A673 (cell line): ENCODE results near the gene SLC7A8.

Experiments
- EZH2 ChIP-seq: fragments of 200-600 bp; sonication (generic); IDR thresholded peaks from 2 replicates; pipeline ENCODE4 v1.6.1; 2017; ENCODE audit warnings: borderline replicate concordance, low read depth, mild to moderate bottlenecking, mixed read lengths, antibody characterized with exemption, low read length; ENCODE audit not compliant: poor library complexity, severe bottlenecking
- TF ChIP-seq, protein P1 (sequence below): fragments of 300-800, 200-600 bp; sonication (generic); conservative IDR thresholded peaks from 2 replicates; pipeline ENCODE4 v1.5.1; 2017; ENCODE audit warnings: low read depth, mild to moderate bottlenecking, antibody characterized with exemption, low read length, moderate library complexity, mixed read lengths

DNA sequence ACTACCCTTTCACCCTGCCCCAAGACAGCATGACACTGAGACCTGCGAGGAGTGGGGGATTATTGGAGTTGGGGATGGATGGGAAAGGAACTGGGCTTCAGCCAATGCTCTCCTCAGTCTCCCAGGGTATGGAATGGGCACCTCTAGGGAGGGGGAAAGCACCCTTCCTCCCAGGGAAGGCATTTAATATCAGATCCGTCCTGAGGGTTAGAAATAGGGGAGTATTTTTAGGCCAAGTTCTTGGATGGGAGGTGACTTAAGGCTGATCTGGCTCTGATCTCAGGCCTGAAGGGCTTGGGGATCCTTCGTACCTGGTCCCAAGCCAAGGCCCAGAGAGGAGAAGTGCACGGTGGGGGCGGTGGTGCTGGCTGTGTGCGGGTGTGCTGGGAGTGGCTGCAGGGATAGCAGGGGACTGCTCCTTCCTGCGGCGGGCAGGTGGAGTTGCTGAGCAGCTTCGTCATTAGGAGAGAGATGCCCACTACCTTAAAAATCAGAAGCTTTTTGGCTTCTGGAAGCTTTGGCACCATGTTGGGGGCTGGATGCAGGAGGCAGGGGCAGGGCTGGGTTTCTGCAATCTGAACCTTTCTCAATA, 57.4 kb downstream of the SLC7A8 start:
- TF ChIP-seq, protein P1, sequence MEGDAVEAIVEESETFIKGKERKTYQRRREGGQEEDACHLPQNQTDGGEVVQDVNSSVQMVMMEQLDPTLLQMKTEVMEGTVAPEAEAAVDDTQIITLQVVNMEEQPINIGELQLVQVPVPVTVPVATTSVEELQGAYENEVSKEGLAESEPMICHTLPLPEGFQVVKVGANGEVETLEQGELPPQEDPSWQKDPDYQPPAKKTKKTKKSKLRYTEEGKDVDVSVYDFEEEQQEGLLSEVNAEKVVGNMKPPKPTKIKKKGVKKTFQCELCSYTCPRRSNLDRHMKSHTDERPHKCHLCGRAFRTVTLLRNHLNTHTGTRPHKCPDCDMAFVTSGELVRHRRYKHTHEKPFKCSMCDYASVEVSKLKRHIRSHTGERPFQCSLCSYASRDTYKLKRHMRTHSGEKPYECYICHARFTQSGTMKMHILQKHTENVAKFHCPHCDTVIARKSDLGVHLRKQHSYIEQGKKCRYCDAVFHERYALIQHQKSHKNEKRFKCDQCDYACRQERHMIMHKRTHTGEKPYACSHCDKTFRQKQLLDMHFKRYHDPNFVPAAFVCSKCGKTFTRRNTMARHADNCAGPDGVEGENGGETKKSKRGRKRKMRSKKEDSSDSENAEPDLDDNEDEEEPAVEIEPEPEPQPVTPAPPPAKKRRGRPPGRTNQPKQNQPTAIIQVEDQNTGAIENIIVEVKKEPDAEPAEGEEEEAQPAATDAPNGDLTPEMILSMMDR = no peak
- TF ChIP-seq EZH2 = no peak
